Urothelium cell line (cell line): ENCODE results near the gene OSBPL8.

Experiments used
- DNase-seq: peaks from one replicate; pipeline ENCODE4 v3.0.0; 2011; ENCODE audit warnings: low spot score, mixed read lengths
- FAIRE-seq: peaks from 2 replicates; lab custom pipeline; 2011; peaks lifted over from hg19 to GRCh38; lab: Jason Lieb, UNC

The OSBPL8 gene

GRCh38 chr12:76558684-76559399 lies 729 bp downstream of the OSBPL8 start:
- DNase-seq (peak; percentile 14), FAIRE-seq (no peak)

- FAIRE-seq (no peak), DNase-seq (no peak)
Measured at GRCh38 chr12:76556368-76556767, 3.2 kb downstream of the OSBPL8 start.

GRCh38 chr12:76555797-76556196 lies 3.8 kb downstream of the OSBPL8 start:
- FAIRE-seq: no peak
- no peak for DNase-seq

GRCh38 chr12:76555231-76555767 lies 4.3 kb downstream of the OSBPL8 start:
- FAIRE-seq (no peak), DNase-seq (no peak)

GRCh38 chr12:76554405-76555230 lies 5.0 kb downstream of the OSBPL8 start:
- DNase-seq (no peak), FAIRE-seq (no peak)

- FAIRE-seq (no peak), DNase-seq (no peak)
Measured at GRCh38 chr12:76552343-76552938, 7.1 kb downstream of the OSBPL8 start.

GRCh38 chr12:76551482-76551888 lies 8.1 kb downstream of the OSBPL8 start:
- DNase-seq (no peak), FAIRE-seq (no peak)

- DNase-seq (no peak), FAIRE-seq (no peak)
Measured at GRCh38 chr12:76549131-76549530, 10.4 kb downstream of the OSBPL8 start.

- FAIRE-seq (no peak), DNase-seq (no peak)
Measured at GRCh38 chr12:76548222-76548837, 11.2 kb downstream of the OSBPL8 start.

GRCh38 chr12:76547526-76547925 lies 12.0 kb downstream of the OSBPL8 start:
- DNase-seq (no peak), FAIRE-seq (no peak)

- FAIRE-seq: no peak
- DNase-seq: no peak
Measured at GRCh38 chr12:76546889-76547288, 12.7 kb downstream of the OSBPL8 start.

GRCh38 chr12:76545486-76545885 lies 14.1 kb downstream of the OSBPL8 start:
- no peak for DNase-seq
- no peak for FAIRE-seq

GRCh38 chr12:76544601-76545261 lies 14.8 kb downstream of the OSBPL8 start:
- FAIRE-seq: no peak
- DNase-seq: no peak

GRCh38 chr12:76543813-76544347 lies 15.7 kb downstream of the OSBPL8 start:
- FAIRE-seq (no peak), DNase-seq (no peak)

- no peak for DNase-seq
- no peak for FAIRE-seq
Measured at GRCh38 chr12:76542908-76543307, 16.7 kb downstream of the OSBPL8 start.

- FAIRE-seq: no peak
- no peak for DNase-seq
Measured at GRCh38 chr12:76539727-76540126, 19.8 kb downstream of the OSBPL8 start.

- no peak for FAIRE-seq
- no peak for DNase-seq
Measured at GRCh38 chr12:76537923-76538322, 21.6 kb downstream of the OSBPL8 start.

- no peak for FAIRE-seq
- no peak for DNase-seq
Measured at GRCh38 chr12:76536546-76536945, 23.0 kb downstream of the OSBPL8 start.

- DNase-seq: no peak
- no peak for FAIRE-seq
Measured at GRCh38 chr12:76535170-76535569, 24.4 kb downstream of the OSBPL8 start.

- FAIRE-seq: no peak
Measured at GRCh38 chr12:76533331-76533730, 26.2 kb downstream of the OSBPL8 start.

More at GRCh38 chr12:76533331-76533730, 26.2 kb downstream of the OSBPL8 start:
- DNase-seq: no peak
